BE2C (cell line): ENCODE data around the gene ZMIZ2.

Source experiments
- DNase-seq: peaks from one replicate; pipeline ENCODE4 v3.0.0-alpha.2; 2020
- H3K27me3 ChIP-seq: fragments of 250-450 bp; sonication (Bioruptor Pico); 2 replicates; pipeline ENCODE4 v1.5.1; 2020; ENCODE audit warnings: mild to moderate bottlenecking
- H3K36me3 ChIP-seq: fragments of 250-450 bp; sonication (Bioruptor Pico); 2 replicates; pipeline ENCODE4 v1.5.1; 2020; ENCODE audit warnings: mild to moderate bottlenecking
- H3K4me1 ChIP-seq: fragments of 250-450 bp; sonication (Bioruptor Pico); 2 replicates; pipeline ENCODE4 v1.5.1; 2020
- H3K4me3 ChIP-seq: 2 replicates; pipeline ENCODE4 v1.5.1; 2011; ENCODE audit warnings: low read depth, low read length
- H3K9me3 ChIP-seq: fragments of 250-450 bp; sonication (Bioruptor Pico); 2 replicates; pipeline ENCODE4 v1.5.1; 2020
- CTCF ChIP-seq: IDR thresholded peaks from 2 replicates; pipeline ENCODE4 v1.5.1; 2012; ENCODE audit warnings: mild to moderate bottlenecking, low read depth, low read length

ZMIZ2 gene

GRCh38 chr7:44764081-44764480, 15.4 kb downstream of the ZMIZ2 start:
- H3K9me3 ChIP-seq, result no peaks in the 10 kb centered on the region
- no peak for TF ChIP-seq CTCF
- H3K4me3 ChIP-seq, result no peak overlapping the region
- peaks cover 22% of the 10 kb centered on the region for H3K4me1 ChIP-seq
- DNase-seq, result no peak
- no peaks in the 10 kb centered on the region for H3K27me3 ChIP-seq
- H3K36me3 ChIP-seq, result peaks cover 25% of the 10 kb centered on the region

- Histone ChIP-seq H3K27me3 (no peaks in the 10 kb centered on the region), H3K4me3 (no peak overlapping the region), H3K36me3 (peaks cover 25% of the 10 kb centered on the region), H3K4me1 (peaks cover 26% of the 10 kb centered on the region), H3K9me3 (no peaks in the 10 kb centered on the region)
- 0 out of 2 replicates have a peak, but pooled peaks have one; percentile 23 for TF ChIP-seq CTCF
- no peak for DNase-seq
Measured at GRCh38 chr7:44764665-44765578, 16.3 kb downstream of the ZMIZ2 start.

GRCh38 chr7:44765579-44766415, 17.1 kb downstream of the ZMIZ2 start:
- no peak for DNase-seq
- no peaks in the 10 kb centered on the region for H3K9me3 ChIP-seq
- H3K4me3 ChIP-seq, result no peak overlapping the region
- no peaks in the 10 kb centered on the region for H3K27me3 ChIP-seq
- peaks cover 25% of the 10 kb centered on the region for H3K36me3 ChIP-seq
- peaks cover 26% of the 10 kb centered on the region for H3K4me1 ChIP-seq
- TF ChIP-seq CTCF, result no peak

DNA sequence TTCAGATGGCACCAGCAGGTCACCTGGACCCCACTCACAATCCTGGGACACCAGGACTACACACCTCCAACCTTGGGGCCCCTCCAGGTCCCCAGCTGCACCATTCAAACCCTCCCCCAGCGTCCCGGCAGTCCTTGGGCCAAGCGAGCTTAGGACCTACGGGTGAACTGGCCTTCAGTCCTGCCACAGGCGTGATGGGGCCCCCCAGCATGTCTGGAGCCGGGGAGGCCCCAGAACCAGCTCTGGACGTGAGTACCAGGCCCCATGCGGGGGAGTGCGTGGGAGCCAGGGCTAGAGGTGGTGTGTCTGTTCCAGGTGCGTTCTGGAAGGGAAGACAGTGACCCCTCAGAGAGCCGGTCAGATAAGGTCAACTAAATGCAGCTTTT, 17.8 kb downstream of the ZMIZ2 start:
- no peak for TF ChIP-seq CTCF
- DNase-seq, result no peak
- peaks cover 25% of the 10 kb centered on the region for H3K36me3 ChIP-seq

GRCh38 chr7:44767134-44767911, 18.7 kb downstream of the ZMIZ2 start:
- DNase-seq, result no peak
- Histone ChIP-seq H3K4me1 (peaks cover 19% of the 10 kb centered on the region), H3K4me3 (no peak overlapping the region), H3K9me3 (no peaks in the 10 kb centered on the region), H3K36me3 (peaks cover 25% of the 10 kb centered on the region), H3K27me3 (no peaks in the 10 kb centered on the region)
- no peak for TF ChIP-seq CTCF

More for the DNA sequence above, 17.8 kb downstream of the ZMIZ2 start:
- Histone ChIP-seq H3K27me3 (no peaks in the 10 kb centered on the region), H3K4me3 (no peak overlapping the region), H3K4me1 (peaks cover 25% of the 10 kb centered on the region), H3K9me3 (no peaks in the 10 kb centered on the region)
